ENCODE results near the gene SUSD1. TPM values are rescaled to one million over a fixed set of nuclear protein-coding genes. Genes with fewer than 3 reads are reported as not detected.
A peak's percentile ranks its signal among the peaks of the same experiment; 100 is the strongest.

The SUSD1 gene
- total RNA-seq, 1 experiment from 2014 or later, result 15.3 TPM

- BruUV-seq (replicated peaks), result TSS peak; percentile 40
- H3K9me3 ChIP-seq (ENCODE audit: control insufficient read depth, insufficient read depth, low read depth, low read length), result no peaks in the 10 kb centered on the region
- DNase-seq (ENCODE audit: low read depth, low spot score) (no peak), ATAC-seq (peak; percentile 65)
- CTCF ChIA-PET, result interaction anchor here (0.7 kb wide), 1 partner anchor 48 kb away, joined by 3 read pairs; no protein-coding TSS in a partner anchor
- H3K27ac ChIP-seq (ENCODE audit: low read length), result peak overlapping the region; percentile 23; the same call in 1 of the 2 replicates
- peaks cover 8% of the 10 kb centered on the region for H3K4me1 ChIP-seq (ENCODE audit: control insufficient read depth, insufficient read depth, low read length)
- POLR2A ChIA-PET, result no interaction called here
- no peak overlapping the region for H3K4me3 ChIP-seq (ENCODE audit: low read depth in 2 of 2, low read length in 2 of 2)
- H3K27me3 ChIP-seq (ENCODE audit: control insufficient read depth, insufficient read depth, low read length), result no peaks in the 10 kb centered on the region
- TF ChIP-seq POLR2AphosphoS5 (IDR thresholded peaks at IDR 0.05; ENCODE audit: low read depth, low read length) (no peak), REST (IDR thresholded peaks at IDR 0.05; ENCODE audit: insufficient read depth in 1 of 2, low read depth in 2 of 2, low read length in 1 of 2) (no peak), CTCF (IDR thresholded peaks at IDR 0.05) (no peak), SIN3A (IDR thresholded peaks at IDR 0.05; ENCODE audit: borderline replicate concordance, insufficient read depth, low read depth, low read length) (no peak), TCF7L2 (IDR thresholded peaks at IDR 0.05; ENCODE audit: low read depth, low read length) (no peak)
- in situ Hi-C loops (cut with HindIII; ENCODE audit: low pct_unique_long_range_greater_than_20kb, low sequenced_read_pairs), result no loop called here
- intact Hi-C loops (cut with micrococcal nuclease; ENCODE audit: unreplicated experiment), result no loop called here
- H3K36me3 ChIP-seq (ENCODE audit: control insufficient read depth, insufficient read depth, low read length), result no peaks in the 10 kb centered on the region; the same call in 1 of the 2 replicates
These were observed 29.2 kb downstream of the SUSD1 start for GRCh38 chr9:112145886-112146285.

GRCh38 chr9:112144807-112145206 is 30.3 kb downstream of the SUSD1 start:
- intact Hi-C loops (cut with micrococcal nuclease; ENCODE audit: unreplicated experiment), result no loop called here
- Histone ChIP-seq H3K4me1 (ENCODE audit: control insufficient read depth, insufficient read depth, low read length) (peaks cover 8% of the 10 kb centered on the region), H3K4me3 (ENCODE audit: low read depth in 2 of 2, low read length in 2 of 2) (no peak overlapping the region), H3K27me3 (ENCODE audit: control insufficient read depth, insufficient read depth, low read length) (no peaks in the 10 kb centered on the region), H3K9me3 (ENCODE audit: control insufficient read depth, insufficient read depth, low read depth, low read length) (no peaks in the 10 kb centered on the region), H3K27ac (ENCODE audit: low read length) (no peak overlapping the region), H3K36me3 (ENCODE audit: control insufficient read depth, insufficient read depth, low read length) (no peaks in the 10 kb centered on the region; the same call in 1 of the 2 replicates)
- TF ChIP-seq SIN3A (IDR thresholded peaks at IDR 0.05; ENCODE audit: borderline replicate concordance, insufficient read depth, low read depth, low read length) (no peak), CTCF (IDR thresholded peaks at IDR 0.05) (no peak), TCF7L2 (IDR thresholded peaks at IDR 0.05; ENCODE audit: low read depth, low read length) (no peak), REST (IDR thresholded peaks at IDR 0.05; ENCODE audit: insufficient read depth in 1 of 2, low read depth in 2 of 2, low read length in 1 of 2) (no peak), POLR2AphosphoS5 (IDR thresholded peaks at IDR 0.05; ENCODE audit: low read depth, low read length) (no peak)
- ATAC-seq, result no peak
- CTCF ChIA-PET, result no interaction called here
- no peak for DNase-seq (ENCODE audit: low read depth, low spot score)
- no TSS peak for BruUV-seq (replicated peaks)
- in situ Hi-C loops (cut with HindIII; ENCODE audit: low pct_unique_long_range_greater_than_20kb, low sequenced_read_pairs), result no loop called here
- POLR2A ChIA-PET, result no interaction called here
